ENCODE measurements around the gene RALGAPB.

RALGAPB gene

DNA sequence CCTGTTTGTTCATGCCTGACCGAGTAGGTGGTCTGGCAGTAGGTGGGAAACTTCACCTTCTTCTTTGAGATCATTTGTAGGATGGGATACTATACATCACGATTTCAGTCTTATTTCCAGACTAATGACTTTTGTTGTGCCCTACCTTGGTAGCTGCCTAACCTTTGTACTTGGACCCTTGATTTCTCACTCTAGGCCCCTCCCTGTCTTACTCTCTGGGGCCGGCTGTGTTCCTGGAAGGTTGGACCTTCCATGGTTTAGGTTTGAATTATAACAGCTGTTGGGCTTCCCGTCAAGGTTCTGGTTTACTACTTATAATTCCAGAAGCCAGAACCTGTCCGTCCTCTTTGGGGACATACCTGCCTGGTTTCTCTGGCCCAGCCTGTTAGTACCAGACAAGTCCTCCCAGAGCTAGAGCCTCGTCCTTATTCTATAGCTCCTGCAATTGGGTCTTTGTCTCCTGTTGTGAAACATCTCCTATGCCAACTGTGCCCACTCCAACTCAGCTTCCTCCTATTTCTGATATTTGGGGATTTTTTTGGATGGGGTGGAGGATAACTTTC lies 93.5 kb downstream of the RALGAPB start:
- Histone ChIP-seq H3K36me3 (ENCODE audit: control insufficient read depth, insufficient read depth, low read length) (peaks cover 21% of the 10 kb centered on the region), H3K27me3 (ENCODE audit: control insufficient read depth, insufficient read depth, low read length) (no peaks in the 10 kb centered on the region)

DNA sequence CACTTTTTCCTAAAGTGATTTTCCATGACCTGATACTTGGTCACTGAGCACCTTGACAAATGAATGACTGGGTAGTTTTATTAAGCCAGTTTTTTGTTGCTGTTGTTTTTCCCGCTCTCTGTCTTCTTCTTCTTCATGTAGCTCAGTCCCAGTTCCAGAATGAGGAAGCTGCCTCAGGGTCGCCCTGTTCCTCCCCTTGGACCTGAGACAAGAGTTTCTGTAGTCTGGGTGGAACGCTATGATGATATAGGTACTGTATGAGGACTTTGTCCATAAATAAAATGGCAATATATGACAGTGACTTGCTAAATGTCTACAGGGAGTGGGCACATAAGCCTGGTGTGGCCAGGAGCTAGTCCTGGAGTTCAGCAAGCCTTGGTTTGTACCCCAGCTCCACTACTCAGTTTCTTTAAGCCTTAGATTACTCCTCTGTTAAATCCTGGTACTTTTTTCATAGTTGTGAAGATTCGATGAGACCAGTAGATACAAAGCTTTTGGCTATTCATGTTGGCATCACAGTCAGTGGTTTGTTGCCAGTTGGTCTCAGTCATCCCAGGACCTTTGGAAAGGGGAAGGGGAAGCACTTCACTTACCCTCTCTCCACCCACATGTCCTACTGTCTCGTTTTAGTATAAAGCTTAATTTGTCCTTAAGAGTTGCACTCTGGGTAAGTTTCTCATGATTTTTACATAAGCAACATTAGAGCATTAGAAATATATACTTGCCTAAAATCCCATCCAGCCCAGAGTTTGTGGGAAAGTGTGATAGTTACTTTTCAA lies 97.3 kb downstream of the RALGAPB start:
- Histone ChIP-seq H3K36me3 (ENCODE audit: control insufficient read depth, insufficient read depth, low read length) (peaks cover 15% of the 10 kb centered on the region), H3K4me3 (ENCODE audit: low read length) (no peak overlapping the region), H3K27me3 (ENCODE audit: control insufficient read depth, insufficient read depth, low read length) (no peaks in the 10 kb centered on the region), H3K9ac (ENCODE audit: low read length) (no peak overlapping the region), H3K4me1 (ENCODE audit: control insufficient read depth, insufficient read depth, low read length) (no peaks in the 10 kb centered on the region), H3K27ac (ENCODE audit: low read depth, low read length) (no peak overlapping the region)

More for the DNA sequence above, 93.5 kb downstream of the RALGAPB start:
- Histone ChIP-seq H3K4me1 (ENCODE audit: control insufficient read depth, insufficient read depth, low read length) (no peaks in the 10 kb centered on the region), H3K9ac (ENCODE audit: low read length) (no peak overlapping the region), H3K27ac (ENCODE audit: low read depth, low read length) (no peak overlapping the region), H3K4me3 (ENCODE audit: low read length) (no peak overlapping the region)

GRCh38 chr20:38573413-38573812 lies 100.8 kb downstream of the RALGAPB start:
- no peak overlapping the region for H3K27ac ChIP-seq (ENCODE audit: low read depth, low read length)
- no peak overlapping the region for H3K9ac ChIP-seq (ENCODE audit: low read length)
- H3K27me3 ChIP-seq (ENCODE audit: control insufficient read depth, insufficient read depth, low read length): no peaks in the 10 kb centered on the region
- H3K4me3 ChIP-seq (ENCODE audit: low read length): no peak overlapping the region
- no peaks in the 10 kb centered on the region for H3K4me1 ChIP-seq (ENCODE audit: control insufficient read depth, insufficient read depth, low read length)
- peaks cover 10% of the 10 kb centered on the region for H3K36me3 ChIP-seq (ENCODE audit: control insufficient read depth, insufficient read depth, low read length)

GRCh38 chr20:38579219-38579910 lies 106.7 kb downstream of the RALGAPB start:
- Histone ChIP-seq H3K27me3 (ENCODE audit: control insufficient read depth, insufficient read depth, low read length) (no peaks in the 10 kb centered on the region), H3K9ac (ENCODE audit: low read length) (no peak overlapping the region)

DNA sequence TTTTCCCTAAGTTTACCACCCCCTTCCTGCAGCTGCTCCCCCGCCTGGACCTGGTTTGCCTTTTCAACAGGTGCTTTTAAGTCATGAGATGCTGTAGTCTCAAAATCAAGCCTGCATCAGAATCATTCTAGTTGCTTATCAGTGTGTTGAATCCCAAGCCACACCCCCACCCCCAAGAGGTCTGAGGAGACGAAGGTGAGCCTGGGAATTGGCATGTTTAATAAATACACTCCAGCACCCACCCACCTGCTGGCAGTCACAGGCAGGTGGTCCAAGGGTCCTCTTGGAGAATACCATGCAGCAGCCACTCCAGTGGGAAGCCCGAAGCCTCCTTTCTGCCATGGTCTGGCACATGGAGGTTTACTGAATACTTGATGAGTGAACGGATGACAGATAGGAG lies 107.3 kb downstream of the RALGAPB start:
- Histone ChIP-seq H3K36me3 (ENCODE audit: control insufficient read depth, insufficient read depth, low read length) (peaks cover 3% of the 10 kb centered on the region), H3K4me1 (ENCODE audit: control insufficient read depth, insufficient read depth, low read length) (no peaks in the 10 kb centered on the region), H3K27ac (ENCODE audit: low read depth, low read length) (no peak overlapping the region), H3K27me3 (ENCODE audit: control insufficient read depth, insufficient read depth, low read length) (no peaks in the 10 kb centered on the region), H3K9ac (ENCODE audit: low read length) (no peak overlapping the region), H3K4me3 (ENCODE audit: low read length) (no peak overlapping the region)

More at GRCh38 chr20:38579219-38579910, 106.7 kb downstream of the RALGAPB start:
- Histone ChIP-seq H3K4me3 (ENCODE audit: low read length) (no peak overlapping the region), H3K27ac (ENCODE audit: low read depth, low read length) (no peak overlapping the region), H3K4me1 (ENCODE audit: control insufficient read depth, insufficient read depth, low read length) (no peaks in the 10 kb centered on the region), H3K36me3 (ENCODE audit: control insufficient read depth, insufficient read depth, low read length) (peaks cover 7% of the 10 kb centered on the region)

DNA sequence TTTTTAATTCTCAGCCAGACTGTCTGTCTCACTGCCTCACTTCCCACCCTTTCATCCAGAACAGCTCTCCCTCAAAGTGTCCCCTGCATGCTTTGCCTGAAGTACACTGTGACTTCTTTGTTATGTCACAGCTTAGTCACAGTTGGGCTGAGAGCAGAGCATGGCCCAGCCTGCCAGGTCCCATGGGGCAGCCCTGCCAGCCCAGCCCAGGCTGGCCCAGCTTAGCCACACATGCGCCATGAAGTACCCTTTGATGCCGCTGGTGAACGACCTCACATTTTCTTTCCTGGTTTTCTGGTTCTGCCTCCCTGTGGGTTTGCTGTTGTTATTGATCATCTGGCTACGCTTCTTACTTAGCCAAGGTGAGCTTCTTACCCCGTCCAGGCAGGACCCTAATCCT lies 108.4 kb downstream of the RALGAPB start, which contains the start of gene ADIG:
Gene ADIG, plus strand, starts transcription at position 185 of the 400 bp plus-strand sequence. Its CDS starts 54 bp downstream, at position 239.
- Histone ChIP-seq H3K27ac (ENCODE audit: low read depth, low read length) (no peak within 1 kb of the TSS), H3K4me3 (ENCODE audit: low read length) (no peak within 1 kb of the TSS), H3K36me3 (ENCODE audit: control insufficient read depth, insufficient read depth, low read length) (no peaks in the 10 kb centered on the region), H3K4me1 (ENCODE audit: control insufficient read depth, insufficient read depth, low read length) (no peaks in the 10 kb centered on the region), H3K9ac (ENCODE audit: low read length) (no peak within 1 kb of the TSS), H3K27me3 (ENCODE audit: control insufficient read depth, insufficient read depth, low read length) (peaks cover 3% of the 10 kb centered on the region)

DNA sequence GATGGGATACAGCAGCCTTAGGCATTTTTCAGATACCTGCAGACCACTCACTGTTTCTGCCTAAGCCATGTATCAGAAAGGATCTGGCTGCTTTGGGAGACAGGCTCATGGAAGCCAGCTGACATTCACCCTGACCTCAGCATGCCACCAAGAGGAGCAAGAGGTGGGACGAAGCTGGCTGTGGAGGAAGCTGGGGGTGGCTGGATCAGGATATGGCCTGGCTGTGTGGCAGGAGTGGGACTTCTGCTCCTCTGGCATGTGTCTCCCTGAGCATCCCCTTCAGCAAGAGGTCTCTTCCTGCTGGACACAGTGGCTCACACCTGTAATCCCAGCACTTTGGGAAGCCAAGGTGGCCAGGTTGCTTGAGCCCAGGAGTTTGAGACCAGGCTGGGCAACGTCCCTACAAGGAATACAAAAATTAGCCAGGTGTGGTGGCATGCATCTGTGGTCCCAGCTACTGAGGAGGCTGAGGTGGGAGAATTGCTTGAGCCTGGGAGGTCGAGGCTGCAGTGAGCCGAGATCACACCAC lies 109.3 kb downstream of the RALGAPB start:
- no peak overlapping the region for H3K27ac ChIP-seq (ENCODE audit: low read depth, low read length)
- H3K9ac ChIP-seq (ENCODE audit: low read length): no peak overlapping the region
- H3K4me1 ChIP-seq (ENCODE audit: control insufficient read depth, insufficient read depth, low read length): no peaks in the 10 kb centered on the region
- no peak overlapping the region for H3K4me3 ChIP-seq (ENCODE audit: low read length)
- no peaks in the 10 kb centered on the region for H3K36me3 ChIP-seq (ENCODE audit: control insufficient read depth, insufficient read depth, low read length)
- H3K27me3 ChIP-seq (ENCODE audit: control insufficient read depth, insufficient read depth, low read length): peaks cover 3% of the 10 kb centered on the region

- Histone ChIP-seq H3K9ac (ENCODE audit: low read length) (no peak overlapping the region), H3K4me1 (ENCODE audit: control insufficient read depth, insufficient read depth, low read length) (no peaks in the 10 kb centered on the region), H3K36me3 (ENCODE audit: control insufficient read depth, insufficient read depth, low read length) (no peaks in the 10 kb centered on the region), H3K4me3 (ENCODE audit: low read length) (no peak overlapping the region), H3K27ac (ENCODE audit: low read depth, low read length) (no peak overlapping the region), H3K27me3 (ENCODE audit: control insufficient read depth, insufficient read depth, low read length) (peaks cover 3% of the 10 kb centered on the region)
Measured at GRCh38 chr20:38583306-38583705, 110.7 kb downstream of the RALGAPB start.

DNA sequence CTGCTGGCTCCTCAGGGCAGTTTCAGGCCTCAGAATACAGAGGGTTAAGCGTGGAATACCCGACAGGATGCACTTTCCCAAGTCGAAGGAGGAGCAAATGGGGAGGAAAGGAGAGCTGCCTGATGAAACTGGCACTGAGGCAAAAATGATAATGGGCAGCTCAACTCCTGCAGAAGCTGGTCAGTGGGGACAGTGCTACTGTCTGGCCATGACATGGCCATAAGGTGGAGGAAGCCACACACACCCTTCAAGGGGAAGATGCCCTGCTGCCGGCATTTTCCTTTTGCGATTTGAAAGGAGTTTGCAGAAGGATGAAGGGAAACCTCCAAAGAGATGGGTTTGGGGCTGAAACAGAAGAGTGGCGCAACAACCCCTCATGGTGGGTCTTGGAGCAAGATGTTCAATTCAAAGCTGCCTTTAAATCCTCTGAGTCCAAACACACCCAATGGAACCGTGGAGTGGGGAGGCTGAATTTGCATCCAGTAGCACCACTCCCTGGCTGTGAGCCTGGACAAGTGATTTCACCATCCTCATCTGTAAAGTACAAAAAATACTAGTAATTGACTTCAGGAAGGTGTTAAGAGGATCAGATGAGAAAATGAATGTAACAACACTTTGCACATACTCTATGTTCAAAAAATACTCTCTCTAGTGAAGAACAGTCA lies 111.6 kb downstream of the RALGAPB start:
- no peaks in the 10 kb centered on the region for H3K4me1 ChIP-seq (ENCODE audit: control insufficient read depth, insufficient read depth, low read length)
- no peak overlapping the region for H3K27ac ChIP-seq (ENCODE audit: low read depth, low read length)
- no peak overlapping the region for H3K4me3 ChIP-seq (ENCODE audit: low read length)
- H3K36me3 ChIP-seq (ENCODE audit: control insufficient read depth, insufficient read depth, low read length): no peaks in the 10 kb centered on the region
- peaks cover 3% of the 10 kb centered on the region for H3K27me3 ChIP-seq (ENCODE audit: control insufficient read depth, insufficient read depth, low read length)
- no peak overlapping the region for H3K9ac ChIP-seq (ENCODE audit: low read length)

GRCh38 chr20:38585404-38586180 lies 112.9 kb downstream of the RALGAPB start:
- H3K27ac ChIP-seq (ENCODE audit: low read depth, low read length): no peak overlapping the region
- H3K27me3 ChIP-seq (ENCODE audit: control insufficient read depth, insufficient read depth, low read length): peaks cover 3% of the 10 kb centered on the region

GRCh38 chr20:38586181-38586525 lies 113.5 kb downstream of the RALGAPB start:
- H3K4me1 ChIP-seq (ENCODE audit: control insufficient read depth, insufficient read depth, low read length): no peaks in the 10 kb centered on the region
- H3K4me3 ChIP-seq (ENCODE audit: low read length): no peak overlapping the region
- H3K27me3 ChIP-seq (ENCODE audit: control insufficient read depth, insufficient read depth, low read length): peaks cover 3% of the 10 kb centered on the region
- H3K27ac ChIP-seq (ENCODE audit: low read depth, low read length): no peak overlapping the region
- no peak overlapping the region for H3K9ac ChIP-seq (ENCODE audit: low read length)
- no peaks in the 10 kb centered on the region for H3K36me3 ChIP-seq (ENCODE audit: control insufficient read depth, insufficient read depth, low read length)

More at GRCh38 chr20:38585404-38586180, 112.9 kb downstream of the RALGAPB start:
- Histone ChIP-seq H3K4me3 (ENCODE audit: low read length) (no peak overlapping the region), H3K4me1 (ENCODE audit: control insufficient read depth, insufficient read depth, low read length) (no peaks in the 10 kb centered on the region), H3K9ac (ENCODE audit: low read length) (no peak overlapping the region), H3K36me3 (ENCODE audit: control insufficient read depth, insufficient read depth, low read length) (no peaks in the 10 kb centered on the region)
